Neural cell (in vitro differentiated cells): Measurements from ENCODE around the gene TRIM44.

Experiments used
- CTCF ChIP-seq: fragments of 450-650 bp; IDR thresholded peaks from 2 replicates; pipeline ENCODE4 v1.5.1; 2014; ENCODE audit warnings: antibody characterized with exemption, mild to moderate bottlenecking, moderate library complexity; ENCODE audit not compliant: poor library complexity, severe bottlenecking
- EP300 ChIP-seq: fragments of 450-650 bp; conservative IDR thresholded peaks from 2 replicates; pipeline ENCODE4 v1.6.1; 2014; ENCODE audit warnings: antibody characterized with exemption, mild to moderate bottlenecking, moderate library complexity; ENCODE audit not compliant: poor library complexity, severe bottlenecking
- EZH2 ChIP-seq: fragments of 200-600, 300-800 bp; shearing (Covaris generic), sonication (generic); IDR thresholded peaks from 2 replicates; pipeline ENCODE4 v1.6.1; 2014; ENCODE audit warnings: antibody characterized with exemption, low read length, borderline replicate concordance, mild to moderate bottlenecking; ENCODE audit not compliant: insufficient read depth, poor library complexity, severe bottlenecking

GRCh38 chr11:35682230-35683173 lies 19.9 kb downstream of the TRIM44 start:
- TF ChIP-seq CTCF: no peak
- peak; percentile 81 for TF ChIP-seq EP300
- no peak for TF ChIP-seq EZH2
